ENCODE measurements around the gene HARS1. TPM values are rescaled to one million over a fixed set of nuclear protein-coding genes. Genes with fewer than 3 reads are reported as not detected.

Gene HARS1
- total RNA-seq = 10 to 100 TPM; 43.2 to 53.7 (median 53.1) TPM

GRCh38 chr5:140690941-140691924, at the start of gene HARS1, which contains the start of gene HARS2:
Gene HARS1, minus strand, starts transcription at chr5:140691370. Its CDS starts 66 bp downstream, at chr5:140691304.
Gene HARS2, plus strand, starts transcription at chr5:140691455. Its CDS starts 194 bp downstream, at chr5:140691649.
- H3K4me1 ChIP-seq = peaks cover 0 to 12% of the 10 kb centered on the region in 2 donors
- intact Hi-C loops (cut with DNase I; ENCODE audit: low total_unique reads) = no loop called here
- peaks cover 5% of the 10 kb centered on the region for H3K36me3 ChIP-seq
- peak; percentile 80 to 88 for DNase-seq (ENCODE audit: low spot score in 2 of 2)
- no peaks in the 10 kb centered on the region for H3K27me3 ChIP-seq
- peak within 1 kb of the TSS; percentile 85 to 92 (median 86) for H3K4me3 ChIP-seq
- H3K9me3 ChIP-seq = no peaks in the 10 kb centered on the region
- TF ChIP-seq CTCF (IDR thresholded peaks at IDR 0.05) = no peak
- peak; percentile 59 for TF ChIP-seq POLR2A (IDR thresholded peaks at IDR 0.05)
- peak; percentile 66 to 76 (median 71) for TF ChIP-seq POLR2AphosphoS5 (IDR thresholded peaks at IDR 0.05)
- H3K27ac ChIP-seq = peak within 1 kb of the TSS; percentile 87 to 91

- no peak for TF ChIP-seq CTCF (IDR thresholded peaks at IDR 0.05)
- TF ChIP-seq POLR2A (IDR thresholded peaks at IDR 0.05) = no peak
- TF ChIP-seq POLR2AphosphoS5 (IDR thresholded peaks at IDR 0.05) = no peak
- Histone ChIP-seq H3K27ac (no peak overlapping the region), H3K36me3 (no peaks in the 10 kb centered on the region), H3K4me1 (no peaks in the 10 kb centered on the region), H3K9me3 (peaks cover 2 to 5% of the 10 kb centered on the region in 2 donors), H3K4me3 (no peak overlapping the region), H3K27me3 (peaks cover 0 to 3% of the 10 kb centered on the region in 2 donors)
- intact Hi-C loops (cut with DNase I; ENCODE audit: low total_unique reads) = loop anchor here (5.0 kb wide), 1 partner anchor 455 kb away; no protein-coding TSS in a partner anchor
- DNase-seq (ENCODE audit: low spot score in 2 of 2) = no peak
Observed at GRCh38 chr5:140737486-140737885, 46.3 kb upstream of the HARS1 start.

- no peak for DNase-seq (ENCODE audit: low spot score in 2 of 2)
- H3K27me3 ChIP-seq = peaks cover 0 to 10% of the 10 kb centered on the region in 2 donors
Observed at GRCh38 chr5:140734354-140734753, 43.2 kb upstream of the HARS1 start.

GRCh38 chr5:140733098-140733497, 41.9 kb upstream of the HARS1 start:
- no peak for TF ChIP-seq POLR2A (IDR thresholded peaks at IDR 0.05)
- TF ChIP-seq CTCF (IDR thresholded peaks at IDR 0.05) = no peak
- no peak for TF ChIP-seq POLR2AphosphoS5 (IDR thresholded peaks at IDR 0.05)
- H3K4me3 ChIP-seq = no peak overlapping the region
- no peaks in the 10 kb centered on the region for H3K4me1 ChIP-seq
- intact Hi-C loops (cut with DNase I; ENCODE audit: low total_unique reads) = no loop called here
- no peak for DNase-seq (ENCODE audit: low spot score in 2 of 2)
- peaks cover 0 to 10% of the 10 kb centered on the region in 2 donors for H3K27me3 ChIP-seq
- H3K36me3 ChIP-seq = no peaks in the 10 kb centered on the region
- H3K27ac ChIP-seq = no peak overlapping the region
- no peaks in the 10 kb centered on the region for H3K9me3 ChIP-seq

More at GRCh38 chr5:140734354-140734753, 43.2 kb upstream of the HARS1 start:
- intact Hi-C loops (cut with DNase I; ENCODE audit: low total_unique reads) = no loop called here
- Histone ChIP-seq H3K4me1 (no peaks in the 10 kb centered on the region), H3K27ac (no peak overlapping the region), H3K36me3 (no peaks in the 10 kb centered on the region), H3K9me3 (peaks cover 0 to 2% of the 10 kb centered on the region in 2 donors), H3K4me3 (no peak overlapping the region)
- TF ChIP-seq POLR2A (IDR thresholded peaks at IDR 0.05) (no peak), CTCF (IDR thresholded peaks at IDR 0.05) (peak in 2 of 3 donors; percentile 16 to 38)

All from breast epithelium (tissue), 4 donors.